Stimulated activated CD8-positive, alpha-beta memory T cell treated with anti-CD3 and anti-CD28 coated beads, Interleukin-2, amount 100 ng/mL, for 48 hours (primary cell): ENCODE measurements around the gene TNFRSF9.
A peak's percentile ranks its signal among the peaks of the same experiment; 100 is the strongest.
"Not testable (repeated sequence)": the region's sequence is repeated elsewhere in the genome, so short reads cannot be mapped to it uniquely, and the experiment has no call there.

Experiments
- DNase-seq, 2 donors: peaks; one replicate each; pipeline ENCODE4 v3.0.0-alpha.2; 2020; ENCODE audit warnings: low read depth in 2 of 2

Gene TNFRSF9

GRCh38 chr1:7940745-7941436 is at the start of gene TNFRSF9:
Gene TNFRSF9 (minus strand): TSS chr1:7940839. CDS start chr1:7939994, 845 bp downstream.
- peak; percentile 82 to 90 for DNase-seq

GRCh38 chr1:7989762-7990428 is 49.3 kb upstream of the TNFRSF9 start:
- DNase-seq = no peak

GRCh38 chr1:7988576-7988975 is 47.9 kb upstream of the TNFRSF9 start:
- DNase-seq = no peak

GRCh38 chr1:7987528-7987927 is 46.9 kb upstream of the TNFRSF9 start:
- DNase-seq = no peak

GRCh38 chr1:7985851-7986612 is 45.4 kb upstream of the TNFRSF9 start:
- no peak for DNase-seq

GRCh38 chr1:7984811-7985210 is 44.2 kb upstream of the TNFRSF9 start:
- DNase-seq = no peak

- DNase-seq = no peak
These were observed 42.6 kb upstream of the TNFRSF9 start for GRCh38 chr1:7983086-7983778.

- DNase-seq = no peak
These were observed 40.3 kb upstream of the TNFRSF9 start for GRCh38 chr1:7980984-7981383.

- no peak for DNase-seq
These were observed 34.7 kb upstream of the TNFRSF9 start for GRCh38 chr1:7975212-7975865.

GRCh38 chr1:7973086-7973485 is 32.4 kb upstream of the TNFRSF9 start:
- no peak for DNase-seq

- DNase-seq = no peak
These were observed 31.6 kb upstream of the TNFRSF9 start for GRCh38 chr1:7972285-7972684.

- DNase-seq = no peak
These were observed 30.4 kb upstream of the TNFRSF9 start for GRCh38 chr1:7971024-7971423.

- no peak for DNase-seq
These were observed 29.6 kb upstream of the TNFRSF9 start for GRCh38 chr1:7970246-7970645.

- DNase-seq = no peak
These were observed 27.0 kb upstream of the TNFRSF9 start for GRCh38 chr1:7967651-7968050.

- DNase-seq = no peak
These were observed 26.6 kb upstream of the TNFRSF9 start for GRCh38 chr1:7967196-7967595.

- no peak for DNase-seq
These were observed 23.8 kb upstream of the TNFRSF9 start for GRCh38 chr1:7964476-7964875.

GRCh38 chr1:7963841-7964240 is 23.2 kb upstream of the TNFRSF9 start:
- not testable (repeated sequence) for DNase-seq

- not testable (repeated sequence) for DNase-seq
These were observed 22.7 kb upstream of the TNFRSF9 start for GRCh38 chr1:7963378-7963730.

GRCh38 chr1:7962636-7963377 is 22.2 kb upstream of the TNFRSF9 start:
- DNase-seq = no peak

- DNase-seq = no peak
These were observed 21.3 kb upstream of the TNFRSF9 start for GRCh38 chr1:7962014-7962335.
